Astrocyte of the hippocampus (primary cell): Measurements from ENCODE around the gene ULBP3.
"Not testable (repeated sequence)": the region's sequence is repeated elsewhere in the genome, so short reads cannot be mapped to it uniquely, and the experiment has no call there.

ENCODE experiments used
- DNase-seq: peaks from one replicate; pipeline ENCODE4 v3.0.0; 2011; ENCODE audit warnings: low read depth, low spot score

Gene ULBP3

DNA sequence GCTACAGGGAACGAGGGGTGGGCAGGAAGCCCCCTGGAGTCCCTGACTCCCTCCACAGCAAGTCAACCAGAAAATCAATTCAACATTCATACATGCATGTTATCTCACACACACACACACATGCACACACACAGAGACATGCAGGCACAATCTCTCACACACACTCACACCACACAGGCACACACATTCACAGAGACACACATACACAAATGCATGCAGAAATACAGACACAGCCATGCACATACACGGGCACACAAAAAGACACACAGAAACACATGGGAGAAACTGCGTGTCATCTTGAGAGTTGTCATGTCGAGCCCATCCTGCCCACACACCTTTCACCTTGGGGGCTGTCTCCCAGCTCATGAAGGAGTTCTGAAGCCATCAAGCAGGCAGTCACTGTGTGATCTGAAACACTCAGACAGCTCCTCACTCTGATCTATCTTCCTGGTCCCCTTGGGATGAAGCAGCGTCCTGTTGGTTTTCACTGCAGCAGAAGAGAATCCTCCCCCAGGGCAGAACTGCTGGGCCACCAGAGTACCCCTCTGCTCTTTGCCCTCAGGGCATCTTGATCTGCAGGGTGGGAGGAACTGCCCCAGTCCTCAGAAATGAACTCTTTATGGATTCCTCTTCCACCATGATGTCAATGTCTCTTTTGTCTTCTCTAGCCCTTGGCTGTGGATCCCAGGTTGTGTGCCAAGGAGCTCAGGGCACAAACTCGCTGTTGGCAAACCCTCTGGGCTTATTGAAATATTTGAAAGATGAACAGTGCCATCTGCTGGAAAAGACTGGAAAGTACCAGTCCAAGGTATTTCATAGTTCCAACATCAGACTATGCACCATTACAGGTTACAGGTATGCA is 52.4 kb downstream of the ULBP3 start:
- DNase-seq = peak; percentile 78

DNA sequence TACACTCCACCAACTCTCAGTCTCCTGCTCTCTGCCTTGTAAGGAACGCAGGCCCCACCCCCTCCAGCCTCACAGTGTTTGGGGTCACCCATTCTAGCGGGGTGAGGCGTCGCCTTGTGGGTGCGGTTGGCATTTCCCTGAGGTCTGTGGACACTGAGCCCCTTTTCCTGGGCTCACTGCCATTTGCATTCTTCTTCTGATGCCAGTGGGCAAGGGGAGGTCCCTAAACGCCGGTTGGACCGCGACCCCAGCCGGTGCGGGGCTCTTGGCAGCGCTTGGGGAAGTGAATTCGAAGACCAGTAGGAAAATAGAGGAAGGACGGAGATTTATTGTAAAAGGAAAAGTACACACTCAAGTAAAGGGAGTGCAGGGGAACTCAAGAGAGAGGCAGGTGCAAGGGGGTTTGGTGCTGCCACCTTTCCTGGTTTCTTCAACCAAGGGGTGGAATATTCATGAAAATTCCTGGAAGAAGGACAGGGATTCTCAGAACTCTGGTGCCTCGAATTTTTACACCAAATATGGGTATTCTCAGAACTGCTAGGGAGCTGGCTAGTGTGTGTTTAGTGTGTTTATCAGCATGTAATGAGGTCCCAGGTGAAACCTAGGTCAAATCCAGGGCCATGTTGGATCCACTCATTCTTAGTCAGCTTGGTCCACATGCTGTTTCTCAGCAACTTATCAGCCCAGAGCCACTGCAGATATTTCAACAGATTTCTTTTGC is 53.5 kb downstream of the ULBP3 start:
- DNase-seq = peak; percentile 23

DNA sequence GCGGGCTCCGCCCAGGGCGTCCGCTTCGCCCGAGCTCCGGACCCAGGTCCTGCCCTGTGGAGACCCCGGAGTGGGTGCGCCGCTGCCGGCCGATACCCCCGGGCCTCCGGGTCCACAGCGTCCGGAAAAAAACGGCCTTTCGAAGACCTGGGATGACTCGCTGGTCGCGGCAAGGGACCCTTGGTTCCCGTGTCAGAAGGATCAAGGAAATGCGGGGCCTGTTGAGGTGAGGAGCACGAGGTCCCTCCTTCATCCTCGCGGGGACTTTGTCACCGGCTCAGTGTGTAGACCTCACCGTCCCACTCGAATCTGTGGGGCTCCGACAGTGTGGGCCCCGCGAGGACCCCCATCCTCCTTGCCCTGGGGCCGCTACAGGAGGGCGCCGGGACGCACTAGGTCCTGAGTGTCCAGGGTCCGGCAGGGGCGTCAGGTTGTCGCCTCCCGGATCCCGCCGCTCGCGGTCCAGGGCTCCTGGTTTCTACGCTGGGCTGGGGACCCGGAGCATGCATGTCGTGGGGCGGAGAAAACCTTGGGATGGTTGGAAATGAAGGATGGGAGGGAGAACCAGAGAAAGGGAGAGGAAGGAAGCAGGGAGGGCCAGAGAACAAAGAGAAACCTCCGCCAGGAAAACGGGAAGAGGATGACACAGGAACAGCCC is 54.2 kb downstream of the ULBP3 start:
- DNase-seq = not testable (repeated sequence)

DNA sequence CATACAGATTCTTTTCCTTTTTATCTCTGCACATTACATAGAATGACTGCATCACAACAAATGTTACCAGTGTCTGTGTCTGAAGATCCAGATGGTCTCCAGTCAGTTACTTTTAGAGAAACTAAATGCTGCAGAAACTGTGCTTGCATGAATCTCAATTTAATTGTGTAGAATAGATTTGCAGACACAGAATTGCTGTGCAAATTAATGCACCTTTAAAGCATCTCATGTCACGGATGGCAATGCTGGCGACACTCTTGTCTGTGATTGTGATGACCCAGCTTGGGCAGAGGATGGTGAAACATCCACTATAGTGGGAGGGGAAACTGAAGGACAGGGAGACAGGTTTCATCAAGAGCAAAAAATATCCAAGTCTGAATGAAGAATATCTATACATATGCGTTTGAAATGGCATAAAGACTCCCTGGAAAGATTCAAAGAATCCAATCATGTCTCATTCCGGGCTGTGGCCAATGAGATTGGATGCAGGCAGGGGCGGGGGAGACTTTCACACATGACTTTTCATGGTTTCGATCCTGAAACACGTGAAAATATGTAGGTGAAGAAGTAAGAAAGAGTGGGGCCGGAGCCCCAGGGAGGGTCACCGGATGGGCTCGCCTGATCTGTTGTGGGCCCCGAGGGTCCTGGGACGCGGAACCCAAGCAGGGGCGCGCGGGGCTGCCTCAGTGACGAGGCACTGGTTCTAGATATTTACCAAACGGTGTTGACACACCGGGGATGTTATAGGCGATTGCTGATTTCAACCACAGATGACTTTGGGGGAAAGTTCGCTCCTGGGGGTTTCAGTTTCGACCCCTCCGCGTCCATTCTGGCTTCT is 54.9 kb downstream of the ULBP3 start:
- DNase-seq = not testable (repeated sequence)

DNA sequence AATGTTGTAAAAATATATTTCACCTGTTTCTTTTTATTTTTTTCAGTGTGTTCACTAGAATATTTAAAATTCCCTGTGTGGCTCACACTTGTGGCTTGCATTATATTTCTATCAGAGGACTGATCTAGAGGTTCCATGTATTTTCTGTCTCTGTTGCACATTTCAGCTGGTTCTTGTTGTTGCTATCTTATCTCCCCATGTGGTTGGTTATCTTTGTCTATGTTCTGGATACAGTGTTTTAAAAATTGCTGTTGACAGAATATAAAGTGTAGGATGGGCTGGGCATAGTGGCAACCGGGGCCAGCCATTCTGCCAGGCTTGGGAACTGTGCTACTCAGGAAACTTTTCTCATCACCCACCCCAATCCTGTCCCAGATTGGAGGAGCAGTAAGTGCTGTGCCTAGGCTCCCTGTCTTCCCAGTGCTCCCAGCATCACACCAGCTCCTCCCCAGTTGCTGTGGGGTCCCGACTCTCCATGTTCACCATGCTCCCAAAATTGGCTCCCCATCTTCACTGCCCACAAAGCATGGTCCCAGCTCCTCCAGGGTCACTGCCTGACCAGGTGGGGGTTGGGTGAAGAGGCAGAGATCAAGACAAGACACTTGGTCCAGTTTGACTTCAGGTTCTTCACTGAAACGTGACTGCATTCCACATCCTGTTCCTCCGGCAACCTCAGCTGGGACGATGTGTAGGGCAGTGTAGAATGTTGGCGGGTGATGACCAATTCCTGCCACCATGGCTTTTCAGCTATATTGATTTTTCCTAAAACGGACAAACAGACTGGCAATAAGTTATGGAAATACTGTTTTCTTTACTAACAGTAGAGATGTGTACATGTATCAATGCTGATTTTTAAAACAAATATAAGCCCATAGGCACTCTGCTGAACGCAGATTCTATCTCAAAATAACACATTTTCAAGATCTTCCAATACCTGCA is 55.8 kb downstream of the ULBP3 start:
- DNase-seq = not testable (repeated sequence)
